Retina (tissue), 1 donor: ENCODE measurements around the gene ZBTB7C.
A peak's percentile ranks its signal among the peaks of the same experiment; 100 is the strongest.

ENCODE experiments used
- DNase-seq: peaks from one replicate; pipeline ENCODE4 v3.0.0-alpha.2; 2016

ZBTB7C gene

GRCh38 chr18:48351216-48352050, 57.8 kb downstream of the ZBTB7C start:
- DNase-seq = no peak

DNA sequence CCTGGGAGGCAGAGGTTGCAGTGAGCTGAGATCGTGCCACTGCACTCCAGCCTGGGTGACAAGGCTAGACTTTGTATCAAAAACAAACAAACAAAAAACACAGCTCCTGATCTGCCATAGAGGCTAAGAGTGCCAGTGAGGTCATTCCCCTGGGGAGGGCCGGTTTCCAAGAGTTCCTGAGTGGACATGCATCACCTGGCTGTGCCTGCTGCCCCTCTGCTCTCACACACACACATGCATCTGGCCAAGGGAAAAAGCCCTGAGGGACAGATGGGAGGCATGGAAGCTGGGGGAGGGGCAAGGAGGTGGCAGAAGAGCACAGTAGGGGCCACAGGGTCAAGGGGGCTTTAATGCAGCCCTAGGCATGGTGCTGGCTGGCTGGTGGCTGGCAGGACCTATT, 60.4 kb downstream of the ZBTB7C start:
- no peak for DNase-seq

- DNase-seq = no peak
These were observed 61.3 kb downstream of the ZBTB7C start for GRCh38 chr18:48347756-48348326.

- DNase-seq = no peak
These were observed 63.6 kb downstream of the ZBTB7C start for GRCh38 chr18:48345596-48345995.

DNA sequence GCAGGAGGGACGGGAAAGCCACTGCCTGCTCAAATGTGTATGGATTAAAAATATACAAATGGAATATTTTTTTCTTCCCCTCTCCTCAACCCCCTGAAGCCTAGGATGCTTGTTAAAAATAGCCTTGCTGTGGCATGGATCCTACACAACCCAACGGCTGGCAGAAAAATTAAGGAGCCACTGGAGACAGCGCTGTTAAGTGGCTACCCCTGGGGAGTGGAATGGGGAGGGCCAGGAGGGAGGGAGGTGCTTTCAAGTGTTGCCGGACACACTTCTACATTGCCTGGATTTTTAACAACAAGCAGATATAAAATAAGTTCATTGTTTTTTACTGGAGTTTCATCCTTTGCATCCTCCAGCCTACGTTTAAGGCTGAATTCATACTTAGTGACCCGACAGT, 66.6 kb downstream of the ZBTB7C start:
- DNase-seq = peak; percentile 44

DNA sequence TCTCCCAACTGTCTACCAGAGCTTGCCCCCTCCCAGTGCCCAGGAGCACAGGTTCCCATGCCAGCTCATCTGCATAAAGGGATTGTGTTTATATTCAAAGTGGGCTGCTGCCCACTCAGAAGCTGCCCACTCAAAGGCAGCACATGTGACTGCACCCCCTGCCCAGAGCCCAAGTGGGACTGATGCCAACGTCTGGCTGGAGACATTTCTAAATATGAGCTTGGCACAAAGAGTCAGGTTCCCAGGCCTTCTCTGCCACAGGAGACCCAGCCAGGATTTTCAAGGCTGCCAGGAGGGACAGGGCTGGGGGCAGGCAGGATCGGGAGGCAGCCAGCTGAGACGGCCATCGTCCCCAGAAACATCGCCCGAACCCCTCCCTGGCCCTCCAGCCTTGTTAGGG, 67.1 kb downstream of the ZBTB7C start:
- no peak for DNase-seq

DNA sequence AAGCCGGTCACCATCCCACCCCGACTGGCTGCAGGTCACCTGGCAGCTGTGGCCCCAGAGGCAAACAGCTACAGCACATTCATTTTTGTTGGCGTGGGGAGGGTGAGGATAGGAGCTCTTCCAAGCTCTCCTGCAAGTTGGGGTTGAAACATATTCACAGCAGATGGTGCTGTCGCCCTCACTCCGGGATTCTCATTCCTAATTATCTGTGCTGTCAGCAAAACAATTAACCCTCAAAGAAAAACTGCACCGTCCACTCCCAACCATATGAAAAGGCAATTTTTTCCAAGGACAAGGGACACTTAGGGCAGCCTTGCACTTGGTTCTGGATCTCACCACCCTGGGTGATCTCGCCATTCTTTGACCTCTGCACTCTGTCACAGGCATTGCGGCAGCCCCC, 68.6 kb downstream of the ZBTB7C start:
- peak; percentile 66 for DNase-seq

DNA sequence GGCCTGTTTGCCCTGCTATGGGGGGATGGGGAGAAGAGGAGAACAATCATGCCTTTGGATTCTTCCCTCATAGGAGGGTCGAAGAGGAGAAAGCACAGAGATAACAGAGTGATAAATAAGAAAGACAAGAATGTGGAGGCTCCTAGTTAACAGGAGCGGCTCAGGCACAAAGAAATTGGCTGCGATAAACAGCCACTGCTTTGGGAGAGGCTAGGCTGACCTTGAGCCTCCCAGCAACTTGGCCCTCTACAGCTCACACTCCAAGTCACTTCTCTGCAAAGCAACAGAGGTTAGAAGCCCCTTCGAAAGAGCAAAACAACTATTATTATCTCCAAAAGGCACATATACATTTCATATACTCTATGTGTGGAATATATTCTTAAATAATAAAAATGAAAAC, 69.5 kb downstream of the ZBTB7C start:
- no peak for DNase-seq

- no peak for DNase-seq
These were observed 70.3 kb downstream of the ZBTB7C start for GRCh38 chr18:48338915-48339314.

DNA sequence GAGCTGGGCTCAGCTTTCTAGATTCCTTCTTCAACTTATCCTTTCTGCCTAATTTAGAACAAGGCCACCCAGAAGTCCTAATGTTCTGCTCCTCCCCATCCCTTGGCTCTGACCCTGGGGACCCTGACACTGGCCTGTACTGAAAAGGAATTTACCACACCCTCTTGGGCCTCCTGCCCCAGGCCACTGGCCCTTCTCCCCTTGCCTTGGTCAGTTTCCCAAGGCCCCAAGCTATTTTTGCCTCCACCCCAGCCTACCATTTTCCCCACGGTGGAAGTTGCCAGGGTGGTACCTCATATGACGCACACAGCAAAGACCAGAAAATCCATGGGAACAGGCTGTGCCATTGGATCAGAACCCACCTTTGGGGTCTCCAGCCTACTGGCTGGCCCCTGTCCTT, 72.1 kb downstream of the ZBTB7C start:
- DNase-seq = no peak

DNA sequence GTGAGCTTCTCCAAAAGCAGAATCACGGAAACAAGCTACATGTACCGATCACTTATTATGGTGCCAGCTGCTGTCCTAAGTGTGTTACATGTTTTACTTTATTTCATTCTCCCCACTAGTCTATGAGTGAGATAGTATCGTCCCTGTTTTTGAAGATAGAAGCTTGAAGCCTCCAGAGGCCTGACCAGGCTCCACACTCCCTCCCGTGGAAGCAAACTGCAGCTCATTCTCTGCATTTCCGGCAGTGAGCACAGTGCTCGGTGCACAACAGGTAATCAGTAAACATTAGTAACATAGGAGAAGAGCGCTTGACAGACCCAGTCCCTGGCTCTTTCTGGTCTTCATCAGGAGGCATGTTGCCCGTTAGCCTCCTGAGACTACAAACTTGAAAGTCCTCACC, 72.9 kb downstream of the ZBTB7C start:
- DNase-seq = no peak

- no peak for DNase-seq
These were observed 73.4 kb downstream of the ZBTB7C start for GRCh38 chr18:48335829-48336228.

DNA sequence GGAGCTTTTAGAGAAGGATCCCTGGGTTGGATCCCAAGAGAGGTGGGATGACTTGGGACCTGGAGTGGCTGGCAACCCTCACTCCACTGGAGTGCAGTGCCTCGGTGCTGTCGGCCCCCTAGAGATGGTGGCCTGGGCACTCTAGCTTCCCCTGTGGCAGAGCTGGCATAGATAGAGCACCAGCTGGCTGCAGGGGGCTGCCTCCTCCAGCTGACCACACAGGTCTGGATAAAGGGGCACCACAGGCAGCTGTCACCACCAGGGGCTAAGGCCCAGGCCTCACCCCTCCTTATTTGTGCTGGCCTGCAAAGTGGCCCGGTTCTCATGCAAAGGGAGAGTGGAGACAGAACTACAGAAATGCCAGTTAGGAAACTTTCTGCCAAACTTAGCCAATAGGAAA, 74.3 kb downstream of the ZBTB7C start:
- no peak for DNase-seq

- DNase-seq = peak; percentile 87
These were observed 75.6 kb downstream of the ZBTB7C start for GRCh38 chr18:48333563-48333962.

- DNase-seq = no peak
These were observed 78.9 kb downstream of the ZBTB7C start for GRCh38 chr18:48330016-48330991.

- DNase-seq = no peak
These were observed 80.5 kb downstream of the ZBTB7C start for GRCh38 chr18:48328473-48329210.

- DNase-seq = no peak
These were observed 82.1 kb downstream of the ZBTB7C start for GRCh38 chr18:48326901-48327675.

- no peak for DNase-seq
These were observed 84.0 kb downstream of the ZBTB7C start for GRCh38 chr18:48325115-48325665.

DNA sequence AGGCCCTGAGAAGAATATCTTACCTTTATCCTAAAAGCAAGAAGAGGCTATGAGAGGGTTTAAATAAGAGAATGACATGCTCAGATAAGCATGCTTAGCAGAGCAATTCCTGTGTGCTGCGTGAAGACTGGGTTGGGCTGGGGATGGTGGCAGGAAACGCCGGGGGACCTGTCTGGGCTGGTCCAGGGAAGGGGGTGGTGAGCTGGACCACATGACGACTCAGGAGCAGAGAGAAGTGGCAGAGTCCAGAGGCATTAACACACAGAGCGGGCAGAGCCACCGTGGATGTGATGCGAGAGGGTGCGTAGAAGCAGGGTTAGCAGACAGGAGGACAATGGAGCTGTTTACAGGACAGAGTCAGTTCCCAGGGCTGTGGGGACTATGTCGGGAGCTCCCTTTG, 84.5 kb downstream of the ZBTB7C start:
- no peak for DNase-seq

GRCh38 chr18:48323151-48323550, 86.0 kb downstream of the ZBTB7C start:
- DNase-seq = no peak

GRCh38 chr18:48321536-48321935, 87.6 kb downstream of the ZBTB7C start:
- DNase-seq = peak; percentile 43

- peak; percentile 27 for DNase-seq
These were observed 88.1 kb downstream of the ZBTB7C start for GRCh38 chr18:48321121-48321520.
